ENCODE data around the gene UBL7.

GRCh38 chr15:74499366-74499765 lies 38.4 kb upstream of the UBL7 start:
- TF ChIP-seq, protein P1, sequence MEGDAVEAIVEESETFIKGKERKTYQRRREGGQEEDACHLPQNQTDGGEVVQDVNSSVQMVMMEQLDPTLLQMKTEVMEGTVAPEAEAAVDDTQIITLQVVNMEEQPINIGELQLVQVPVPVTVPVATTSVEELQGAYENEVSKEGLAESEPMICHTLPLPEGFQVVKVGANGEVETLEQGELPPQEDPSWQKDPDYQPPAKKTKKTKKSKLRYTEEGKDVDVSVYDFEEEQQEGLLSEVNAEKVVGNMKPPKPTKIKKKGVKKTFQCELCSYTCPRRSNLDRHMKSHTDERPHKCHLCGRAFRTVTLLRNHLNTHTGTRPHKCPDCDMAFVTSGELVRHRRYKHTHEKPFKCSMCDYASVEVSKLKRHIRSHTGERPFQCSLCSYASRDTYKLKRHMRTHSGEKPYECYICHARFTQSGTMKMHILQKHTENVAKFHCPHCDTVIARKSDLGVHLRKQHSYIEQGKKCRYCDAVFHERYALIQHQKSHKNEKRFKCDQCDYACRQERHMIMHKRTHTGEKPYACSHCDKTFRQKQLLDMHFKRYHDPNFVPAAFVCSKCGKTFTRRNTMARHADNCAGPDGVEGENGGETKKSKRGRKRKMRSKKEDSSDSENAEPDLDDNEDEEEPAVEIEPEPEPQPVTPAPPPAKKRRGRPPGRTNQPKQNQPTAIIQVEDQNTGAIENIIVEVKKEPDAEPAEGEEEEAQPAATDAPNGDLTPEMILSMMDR (IDR thresholded peaks at IDR 0.05), result no peak
- no peak for TF ChIP-seq POLR2A (IDR thresholded peaks at IDR 0.05)

Measured in testis (tissue), 2 donors.